DND-41 (cell line): ENCODE measurements around the gene OR2V2.
"Not testable (repeated sequence)": the region's sequence is repeated elsewhere in the genome, so short reads cannot be mapped to it uniquely, and the experiment has no call there.

ENCODE experiments used
- ATAC-seq: fragments of 200-7000 bp; cut with Tn5 transposase; 3 replicates; pipeline ENCODE4 v1.9.1; 2021; ENCODE audit warnings: low read depth; ENCODE audit not compliant: insufficient read depth
- DNase-seq: peaks from one replicate; pipeline ENCODE4 v3.0.0-alpha.2; 2020
- H2AFZ ChIP-seq: 2 replicates; pipeline ENCODE4 v1.6.0; 2012; ENCODE audit warnings: low read depth, low read length
- H3K27ac ChIP-seq: 2 replicates; pipeline ENCODE4 v1.5.1; 2012; ENCODE audit warnings: low read length, inconsistent platforms
- H3K27me3 ChIP-seq: fragments of 200-600 bp; sonication (generic); 2 replicates; pipeline ENCODE4 v1.6.0; 2012; ENCODE audit warnings: low read length, mild to moderate bottlenecking, inconsistent platforms; ENCODE audit not compliant: insufficient read depth, poor library complexity
- H3K36me3 ChIP-seq: 2 replicates; pipeline ENCODE4 v1.5.1; 2012; ENCODE audit warnings: low read length, inconsistent platforms; ENCODE audit not compliant: insufficient read depth
- H3K4me1 ChIP-seq: 2 replicates; pipeline ENCODE4 v1.5.1; 2012; ENCODE audit warnings: mild to moderate bottlenecking, low read length; ENCODE audit not compliant: insufficient read depth
- H3K4me2 ChIP-seq: 2 replicates; pipeline ENCODE4 v1.6.0; 2012; ENCODE audit warnings: mild to moderate bottlenecking, moderate library complexity, low read length, inconsistent platforms; ENCODE audit not compliant: insufficient read depth
- H3K4me3 ChIP-seq, 2 experiments: fragments of 200-600 bp in 1 of 2; shearing (Covaris generic) in 1 of 2; 2 replicates each; pipeline ENCODE4 v1.5.1; 2012 to 2016; ENCODE audit warnings: inconsistent platforms in 2 of 2, low read length in 2 of 2, mild to moderate bottlenecking in 2 of 2, low read depth in 1 of 2, moderate library complexity in 1 of 2
- H3K79me2 ChIP-seq: 2 replicates; pipeline ENCODE4 v1.6.0; 2012; ENCODE audit warnings: low read length, inconsistent platforms; ENCODE audit not compliant: insufficient read depth
- H3K9ac ChIP-seq: 2 replicates; pipeline ENCODE4 v1.6.0; 2012; ENCODE audit warnings: low read depth, mild to moderate bottlenecking, inconsistent platforms, low read length, moderate library complexity
- H3K9me3 ChIP-seq: 2 replicates; pipeline ENCODE4 v1.5.1; 2012; ENCODE audit warnings: low read length, moderate library complexity, mild to moderate bottlenecking, inconsistent platforms; ENCODE audit not compliant: insufficient read depth, severe bottlenecking
- H4K20me1 ChIP-seq: 2 replicates; pipeline ENCODE4 v1.6.0; 2012; ENCODE audit warnings: low read length; ENCODE audit not compliant: insufficient read depth
- CTCF ChIP-seq: IDR thresholded peaks from 2 replicates; pipeline ENCODE4 v1.5.1; 2012; ENCODE audit warnings: borderline replicate concordance, low read length, moderate library complexity, mild to moderate bottlenecking; ENCODE audit not compliant: poor library complexity, severe bottlenecking; ENCODE audit errors: extremely low read depth
- EZH2 ChIP-seq: IDR thresholded peaks from 3 replicates; pipeline ENCODE4 v1.6.1; 2012; ENCODE audit warnings: borderline replicate concordance, low read depth, mild to moderate bottlenecking, moderate library complexity, low read length, inconsistent platforms; ENCODE audit not compliant: severe bottlenecking

The OR2V2 gene

GRCh38 chr5:181159286-181160151, 12.1 kb downstream of the OR2V2 start:
- no peaks in the 10 kb centered on the region for H3K27me3 ChIP-seq
- H3K4me2 ChIP-seq: no peak overlapping the region
- H3K36me3 ChIP-seq: no peaks in the 10 kb centered on the region
- H2AFZ ChIP-seq: peak overlapping the region; percentile 37; the same call in 1 of the 2 replicates
- DNase-seq (peak; percentile 89), ATAC-seq (peak; percentile 95)
- peak overlapping the region; percentile 32; the same call in 1 of the 2 replicates for H3K9ac ChIP-seq
- peaks cover 25% of the 10 kb centered on the region for H3K4me1 ChIP-seq
- no peaks in the 10 kb centered on the region for H3K79me2 ChIP-seq
- no peaks in the 10 kb centered on the region for H3K9me3 ChIP-seq
- no peak overlapping the region for H3K4me3 ChIP-seq
- H4K20me1 ChIP-seq: no peaks in the 10 kb centered on the region
- no peak for TF ChIP-seq EZH2
- peak; percentile 98 for TF ChIP-seq CTCF
- H3K27ac ChIP-seq: peak overlapping the region; percentile 34

GRCh38 chr5:181160152-181160754, 12.9 kb downstream of the OR2V2 start:
- Histone ChIP-seq H3K4me3 (peak overlapping the region in 1 of 2 experiments; percentile 43; a peak in 2 of 4 replicates), H4K20me1 (no peaks in the 10 kb centered on the region), H3K4me1 (peaks cover 25% of the 10 kb centered on the region), H3K9ac (peak overlapping the region; percentile 32; the same call in 1 of the 2 replicates), H3K27me3 (no peaks in the 10 kb centered on the region), H3K27ac (peak overlapping the region; percentile 34), H3K36me3 (no peaks in the 10 kb centered on the region), H2AFZ (peak overlapping the region; percentile 72), H3K79me2 (no peaks in the 10 kb centered on the region), H3K9me3 (no peaks in the 10 kb centered on the region), H3K4me2 (peak overlapping the region; percentile 53)
- DNase-seq: peak; percentile 57
- peak; percentile 53 for ATAC-seq
- TF ChIP-seq CTCF (no peak), EZH2 (no peak)

- H3K79me2 ChIP-seq, H3K27me3 ChIP-seq, H4K20me1 ChIP-seq, H3K9me3 ChIP-seq, H3K36me3 ChIP-seq: not testable (repeated sequence)
- peak overlapping the region; percentile 72 for H3K4me2 ChIP-seq
- peak overlapping the region; percentile 39 for H3K9ac ChIP-seq
- DNase-seq (peak; percentile 52), ATAC-seq (peak; percentile 48; the same call in 2 of the 3 replicates)
- peaks cover 25% of the 10 kb centered on the region for H3K4me1 ChIP-seq
- peak overlapping the region in 1 of 2 experiments; percentile 57; a peak in 2 of 4 replicates for H3K4me3 ChIP-seq
- peak overlapping the region; percentile 57 for H3K27ac ChIP-seq
- peak overlapping the region; percentile 79 for H2AFZ ChIP-seq
Observed at GRCh38 chr5:181160755-181161533, 13.6 kb downstream of the OR2V2 start.
